Right forelimb (tissue), 1 donor: ENCODE results near the gene SLC6A3.
A peak's percentile ranks its signal among the peaks of the same experiment; 100 is the strongest.

Experiments used
- DNase-seq: peaks from one replicate; pipeline ENCODE4 v3.0.0-alpha.2; 2018

SLC6A3 gene

GRCh38 chr5:1476967-1477310 is 31.7 kb upstream of the SLC6A3 start:
- DNase-seq = no peak

DNA sequence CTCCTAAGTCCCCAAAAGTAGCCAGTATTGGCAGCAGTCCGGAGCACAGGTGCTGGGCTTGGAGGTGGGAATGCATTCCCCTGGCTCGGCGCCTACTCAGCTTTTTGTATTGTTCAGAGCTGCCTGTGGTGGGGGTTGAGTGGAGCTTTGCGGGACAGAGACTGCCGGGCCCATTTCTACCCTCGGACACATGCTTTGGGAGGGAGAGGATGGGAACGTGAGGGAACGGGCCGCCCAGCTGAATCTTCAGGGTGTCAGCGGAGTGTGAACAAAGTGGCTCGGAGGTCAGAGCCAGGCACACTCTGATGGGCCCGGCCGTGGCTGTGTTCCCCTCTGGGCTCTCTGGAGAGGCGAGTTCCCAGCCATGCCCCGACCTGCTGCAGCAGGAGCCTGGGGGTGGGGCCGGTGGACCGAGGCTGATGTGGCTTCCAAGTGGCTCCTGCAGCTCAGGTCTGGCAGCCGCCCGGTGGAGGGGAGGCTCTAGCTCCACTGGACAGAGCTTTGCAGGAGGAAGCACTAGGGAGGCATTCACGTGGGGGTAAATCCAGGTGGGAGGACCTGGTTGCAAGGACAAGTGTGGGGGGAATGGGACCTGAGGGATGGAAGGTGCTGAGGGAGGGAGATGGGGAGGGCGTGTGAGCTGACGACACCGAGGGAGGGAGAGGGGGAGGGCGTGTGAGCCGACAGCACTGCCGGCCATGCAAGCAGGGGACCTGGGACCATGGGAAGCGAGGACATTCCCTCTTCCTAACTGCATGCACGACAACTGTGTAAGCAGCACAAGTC is 31.1 kb upstream of the SLC6A3 start:
- peak; percentile 45 for DNase-seq

DNA sequence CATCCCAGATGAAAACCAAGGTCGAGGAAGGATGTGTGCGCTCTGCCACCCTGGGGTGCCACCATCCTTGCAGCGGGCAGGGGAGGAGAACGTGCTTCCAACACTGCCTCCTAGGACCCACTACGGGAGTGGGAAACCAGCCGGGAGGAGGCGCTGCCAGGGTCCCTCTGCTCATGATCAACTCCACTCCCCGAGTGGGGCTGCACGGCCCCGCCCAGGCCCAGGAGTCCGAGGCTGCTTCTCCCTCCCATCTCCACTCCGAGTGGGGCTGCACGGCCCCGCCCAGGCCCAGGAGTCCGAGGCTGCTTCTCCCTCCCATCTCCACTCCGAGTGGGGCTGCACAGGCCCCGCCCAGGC is 30.3 kb upstream of the SLC6A3 start:
- peak; percentile 27 for DNase-seq

DNA sequence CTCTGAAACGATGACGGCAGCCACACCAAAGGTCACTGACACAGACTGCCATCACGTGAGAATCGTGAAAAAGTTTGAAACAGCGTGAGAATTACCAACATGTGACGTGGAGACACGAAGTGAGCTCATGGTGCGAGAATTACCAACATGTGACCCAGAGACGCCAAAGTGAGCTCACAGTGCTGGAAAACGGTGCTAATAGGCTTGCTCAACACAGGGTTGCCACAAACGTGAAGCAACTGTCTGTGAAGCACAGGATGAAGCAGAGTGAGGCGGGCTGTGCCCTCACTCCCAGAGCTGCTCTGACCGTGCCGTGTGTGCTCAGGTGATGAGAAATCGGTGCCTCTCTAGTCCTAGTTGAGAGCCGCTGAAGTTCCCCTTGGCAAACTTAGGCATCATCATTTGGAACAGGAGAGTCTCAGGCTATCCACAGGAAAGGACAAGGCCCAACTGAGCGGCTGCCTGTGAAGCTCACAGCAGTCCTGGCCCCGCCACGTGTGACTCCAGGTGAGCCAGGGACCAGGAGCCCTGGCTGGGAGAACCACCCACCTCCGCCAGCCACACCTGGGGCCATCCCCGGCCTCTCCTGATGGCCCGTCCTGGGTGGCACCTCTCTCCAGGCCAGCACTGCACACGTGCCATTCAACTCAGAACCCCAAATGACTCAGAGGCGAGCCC is 29.8 kb upstream of the SLC6A3 start:
- no peak for DNase-seq

GRCh38 chr5:1474183-1474839 is 29.1 kb upstream of the SLC6A3 start:
- DNase-seq = peak; percentile 39

- DNase-seq = peak; percentile 21
Observed at GRCh38 chr5:1473746-1474145, 28.5 kb upstream of the SLC6A3 start.

GRCh38 chr5:1472964-1473628 is 27.9 kb upstream of the SLC6A3 start:
- DNase-seq = peak; percentile 39

DNA sequence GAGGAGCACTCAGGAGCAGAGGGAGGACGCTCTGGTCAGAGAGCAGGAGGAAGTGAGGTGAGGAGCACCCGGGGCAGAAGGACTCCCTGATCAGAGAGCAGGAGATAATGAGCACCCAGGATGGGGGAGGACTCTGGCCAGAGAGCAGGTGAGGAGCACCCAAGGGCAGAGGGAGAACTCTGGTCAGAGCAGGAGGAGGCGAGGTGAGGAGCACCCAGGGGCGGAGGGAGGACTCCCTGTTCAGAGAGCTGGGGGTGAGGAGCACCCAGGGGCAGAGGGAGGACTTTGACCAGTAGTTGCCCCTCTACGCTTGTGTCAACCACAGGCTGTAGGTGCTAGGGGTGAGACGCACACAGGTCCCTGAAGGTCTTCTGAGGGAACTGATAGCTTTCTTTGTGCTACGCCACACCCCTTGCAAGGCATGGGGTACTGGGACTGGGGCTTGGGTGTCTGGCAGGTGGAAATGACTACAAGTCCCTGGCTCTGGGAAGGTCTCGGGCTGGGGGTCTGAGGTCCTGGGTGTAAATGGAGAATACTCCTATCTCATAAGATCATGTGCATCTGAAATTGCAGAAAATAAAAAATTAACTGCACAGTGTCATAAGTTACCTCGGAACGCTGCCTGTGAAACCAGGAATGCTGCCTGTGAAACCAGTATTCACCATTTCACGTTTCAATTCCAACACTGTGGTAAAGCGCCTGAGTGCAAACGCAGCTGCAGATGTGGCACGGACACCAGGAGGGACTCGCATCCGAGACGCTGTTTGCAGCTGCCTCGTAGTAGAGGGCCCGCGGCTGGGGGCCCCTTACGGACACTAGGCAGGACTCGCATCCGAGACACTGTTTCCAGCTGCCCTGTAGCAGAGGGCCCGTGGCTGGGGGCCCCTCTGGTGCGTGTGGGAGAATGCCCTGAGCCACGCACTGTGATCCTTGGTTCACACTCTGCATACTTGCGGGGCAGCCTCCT is 27.0 kb upstream of the SLC6A3 start:
- peak; percentile 38 for DNase-seq

GRCh38 chr5:1471240-1471853 is 26.1 kb upstream of the SLC6A3 start:
- peak; percentile 32 for DNase-seq

DNA sequence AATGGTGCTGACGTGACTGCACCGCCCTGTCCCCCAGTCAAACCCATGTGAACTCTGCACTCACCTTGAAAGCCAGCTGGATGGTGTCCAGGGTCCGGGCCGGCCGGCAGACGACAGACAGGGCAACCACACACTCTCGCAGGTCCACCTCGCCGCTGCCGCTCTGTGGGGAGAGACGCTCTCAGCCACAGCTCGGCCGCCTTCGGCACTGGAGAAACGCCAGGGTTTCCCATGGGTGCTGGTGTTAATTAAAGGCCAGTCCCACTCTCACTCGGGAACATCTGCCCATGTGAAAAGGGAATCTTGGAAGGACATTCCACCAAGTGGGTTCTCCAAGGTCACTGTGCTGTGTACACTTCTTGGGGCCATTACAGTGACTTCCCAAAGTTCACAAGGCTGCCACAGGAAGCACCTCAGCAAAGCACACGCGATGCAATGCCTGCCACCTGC is 25.5 kb upstream of the SLC6A3 start:
- peak; percentile 39 for DNase-seq

GRCh38 chr5:1468629-1469527 is 23.6 kb upstream of the SLC6A3 start:
- DNase-seq = peak; percentile 36

- peak; percentile 39 for DNase-seq
Observed at GRCh38 chr5:1468247-1468612, 23.0 kb upstream of the SLC6A3 start.

DNA sequence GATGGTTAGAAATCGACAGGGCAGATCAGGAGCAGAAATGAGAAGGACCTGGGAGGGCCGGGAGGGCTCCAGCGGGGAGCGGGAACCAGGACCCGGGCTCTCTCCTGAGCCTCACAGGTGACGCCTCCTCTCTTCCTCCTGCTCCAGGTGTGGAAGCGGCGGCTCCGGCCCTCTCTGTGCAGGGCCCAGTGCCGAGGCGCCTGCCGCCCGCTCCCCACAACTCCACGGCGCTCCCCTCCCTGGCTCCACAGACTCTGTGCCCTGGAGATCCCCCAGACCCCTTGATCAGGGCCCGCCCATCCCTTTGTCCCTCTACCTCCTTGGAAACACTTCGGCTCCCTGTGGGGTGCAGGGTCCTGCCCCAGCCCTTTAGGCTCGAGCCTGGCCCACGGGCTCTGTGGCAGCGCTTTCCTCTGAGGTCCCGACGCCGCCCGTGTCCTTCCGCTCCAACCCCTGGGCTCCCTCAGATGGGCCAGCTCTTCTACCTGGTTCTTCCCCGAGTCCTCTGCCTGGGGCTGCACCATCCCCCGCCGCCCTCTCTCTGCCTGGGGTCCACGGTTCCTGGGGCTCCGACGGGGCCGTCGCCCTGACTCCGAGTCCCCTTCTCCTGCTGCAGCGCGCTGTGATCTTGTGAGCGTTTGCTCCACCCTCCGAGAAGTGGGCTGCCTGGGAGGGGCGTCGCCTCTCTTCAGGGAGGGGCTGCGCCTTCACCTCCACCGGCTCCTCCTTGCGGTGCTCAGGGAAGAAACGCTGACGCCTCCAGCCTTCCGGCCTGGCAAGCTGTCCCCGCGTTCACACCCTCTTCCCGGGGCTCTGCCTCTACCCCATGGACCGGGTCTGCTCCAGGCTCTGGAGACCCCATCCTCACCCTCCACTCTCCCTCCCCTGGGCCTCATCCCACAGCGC is 22.4 kb upstream of the SLC6A3 start:
- peak; percentile 40 for DNase-seq

DNA sequence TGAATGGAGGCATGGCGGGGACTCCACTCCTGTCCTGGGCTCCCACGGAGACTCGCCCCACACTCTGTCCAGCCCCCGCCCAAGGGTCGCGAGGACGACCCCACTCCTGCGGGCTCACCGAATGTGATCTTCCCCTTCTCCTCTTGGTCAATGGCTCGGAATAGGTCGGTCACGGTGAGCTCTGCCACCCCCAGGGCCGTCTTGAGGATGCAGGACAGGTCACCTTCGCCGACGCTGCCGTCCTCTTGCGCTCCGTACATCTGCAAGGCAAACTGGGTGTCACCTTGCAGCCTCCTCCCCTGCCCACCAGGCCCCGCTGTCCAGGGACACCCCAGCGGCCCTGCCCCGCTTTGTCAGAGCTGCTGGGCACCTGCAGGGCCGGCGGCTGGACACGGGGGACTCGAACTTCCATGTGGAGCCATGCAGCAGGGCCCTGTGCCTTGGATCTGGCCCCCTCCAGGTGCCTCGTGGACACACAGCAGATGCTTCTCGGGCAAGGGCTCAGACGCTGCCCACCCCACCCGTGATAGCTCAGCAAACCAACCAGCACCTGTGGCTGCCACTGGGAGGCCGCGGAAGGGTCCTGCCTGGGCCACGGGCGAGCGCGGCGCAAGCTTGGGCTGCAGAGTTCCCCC is 21.5 kb upstream of the SLC6A3 start:
- peak; percentile 32 for DNase-seq

GRCh38 chr5:1465966-1466471 is 20.8 kb upstream of the SLC6A3 start:
- DNase-seq = peak; percentile 6

GRCh38 chr5:1465117-1465516 is 19.9 kb upstream of the SLC6A3 start:
- peak; percentile 6 for DNase-seq

- no peak for DNase-seq
Observed at GRCh38 chr5:1464511-1464910, 19.3 kb upstream of the SLC6A3 start.

GRCh38 chr5:1464096-1464446 is 18.8 kb upstream of the SLC6A3 start:
- DNase-seq = peak; percentile 30
